SK-N-MC (cell line): ENCODE data around the gene GULP1.

Experiments
- EZH2 ChIP-seq: fragments of 200-600 bp; sonication (generic); IDR thresholded peaks from one replicate; pipeline ENCODE4 v1.6.1; 2017; ENCODE audit warnings: antibody characterized with exemption
- FOXP2 ChIP-seq: optimal IDR thresholded peaks from 2 replicates; pipeline ENCODE3; 2011; ENCODE audit warnings: mild to moderate bottlenecking, moderate library complexity; ENCODE audit not compliant: insufficient read depth; ENCODE audit errors: extremely low read length, control extremely low read depth
- POLR2AphosphoS5 ChIP-seq: IDR thresholded peaks from 2 replicates; pipeline ENCODE4 v1.6.1; 2012; ENCODE audit warnings: mild to moderate bottlenecking, low read depth, low read length, borderline replicate concordance

- TF ChIP-seq EZH2: no peak
- TF ChIP-seq POLR2AphosphoS5: no peak
- TF ChIP-seq FOXP2: no peak
Observed at GRCh38 chr2:188561473-188561979, 269.9 kb downstream of the GULP1 start.
